Gastroesophageal sphincter (tissue), 4 donors: ENCODE measurements around the gene ANGEL1. TPM values are rescaled to one million over a fixed set of nuclear protein-coding genes. Genes with fewer than 3 reads are reported as not detected.

Experiments
- ATAC-seq: fragments of 150-250 bp; one replicate; pipeline ENCODE4 v1.9.1; 2016; ENCODE audit warnings: mild to moderate bottlenecking, moderate library complexity
- H3K27ac ChIP-seq, 4 donors: fragments of 200-600 bp; sonication (generic) in 3 of 4; 1 replicate in 3 of 4; 2 replicates in 1 of 4; pipeline ENCODE4 v1.5.1; 2016 to 2019
- H3K27me3 ChIP-seq: fragments of 200-600 bp; sonication (generic); one replicate; pipeline ENCODE4 v1.5.1; 2019
- H3K36me3 ChIP-seq, 2 donors: fragments of 200-600 bp; sonication (generic); one replicate each; pipeline ENCODE4 v1.5.1; 2019; ENCODE audit warnings: control low read depth in 1 of 2
- H3K4me1 ChIP-seq, 3 donors: fragments of 200-600 bp; sonication (generic); 1 replicate in 2 of 3; 2 replicates in 1 of 3; pipeline ENCODE4 v1.5.1; 2016 to 2019; ENCODE audit warnings: control low read depth in 2 of 3
- H3K4me3 ChIP-seq, 2 donors: fragments of 200-600 bp; sonication (generic); one replicate each; pipeline ENCODE4 v1.5.1; 2019; ENCODE audit warnings: mild to moderate bottlenecking in 1 of 2, moderate library complexity in 1 of 2
- H3K9me3 ChIP-seq, 3 donors: fragments of 200-600 bp; sonication (generic); one replicate each; pipeline ENCODE4 v1.5.1; 2017 to 2019; ENCODE audit warnings: control low read depth in 2 of 3
- CTCF ChIP-seq, 4 experiments: fragments of 200-600 bp in 2 of 4; fragments of 450-650 bp in 2 of 4; sonication (generic) in 1 of 4; IDR thresholded peaks; one replicate each; pipeline ENCODE4 v1.5.1; 2017 to 2019; ENCODE audit warnings: antibody characterized with exemption in 4 of 4, mild to moderate bottlenecking in 2 of 4, moderate library complexity in 2 of 4
- EP300 ChIP-seq: sonication (generic); formaldehyde crosslinking; IDR thresholded peaks from one replicate; pipeline ENCODE4 v1.6.1; 2017; ENCODE audit warnings: antibody characterized with exemption, mild to moderate bottlenecking
- POLR2A ChIP-seq, 2 donors: fragments of 450-650 bp; IDR thresholded peaks; one replicate each; pipeline ENCODE4 v1.6.1; 2017; ENCODE audit warnings: antibody characterized with exemption in 2 of 2, mild to moderate bottlenecking in 2 of 2, moderate library complexity in 1 of 2
- POLR2AphosphoS5 ChIP-seq: sonication (generic); formaldehyde crosslinking; IDR thresholded peaks from one replicate; pipeline ENCODE4 v1.6.1; 2017; ENCODE audit warnings: antibody characterized with exemption
- WGBS, 2 donors: methylation state at CpG; one replicate each; pipeline ENCODE4 v1.1.5; 2018; ENCODE audit warnings: low coverage in 1 of 2; 5-methylcytosine and 5-hydroxymethylcytosine counted together
- total RNA-seq, 4 donors: library from RNA; depleted of rRNA; stranded (reverse); fragments of >200 nt; gene quantifications; one replicate each; pipeline ENCODE4 v1.1.0, GENCODE V29; 2016

Gene ANGEL1
- total RNA-seq, result 10 to 100 TPM in 2 of 4 donors, 1 to 10 TPM in 2; 9.0 to 27.5 (median 12.2) TPM

GRCh38 chr14:76812422-76813383 is at the start of gene ANGEL1:
ANGEL1 (minus strand) TSS chr14:76812882; CDS start chr14:76812827, 55 bp downstream.
- TF ChIP-seq EP300 (no peak), POLR2AphosphoS5 (peak; percentile 57), POLR2A (IDR thresholded peaks at IDR 0.05) (peak; percentile 78 to 85), CTCF (IDR thresholded peaks at IDR 0.05) (peak in 2 of 4 experiments; percentile 10 to 11)
- Histone ChIP-seq H3K27ac (peak within 1 kb of the TSS; percentile 45 to 91 (median 86)), H3K36me3 (peaks cover 0 to 18% of the 10 kb centered on the region in 2 donors), H3K27me3 (peaks cover 7% of the 10 kb centered on the region), H3K4me3 (peak within 1 kb of the TSS; percentile 73 to 74), H3K9me3 (no peaks in the 10 kb centered on the region), H3K4me1 (peaks cover 0 to 36% (median 0%) of the 10 kb centered on the region in 3 donors)
- 69 to 73% methylated on average over 4 of the region's 69 CpGs for WGBS, 2 donors
- ATAC-seq, result peak; percentile 93

GRCh38 chr14:76861574-76862255 is 49.0 kb upstream of the ANGEL1 start:
- H3K4me3 ChIP-seq, result no peak overlapping the region
- no peak for ATAC-seq
- peaks cover 0 to 10% (median 0%) of the 10 kb centered on the region in 3 donors for H3K4me1 ChIP-seq
- H3K9me3 ChIP-seq, result no peaks in the 10 kb centered on the region
- no peak overlapping the region for H3K27ac ChIP-seq
- H3K36me3 ChIP-seq, result no peaks in the 10 kb centered on the region
- 72 to 74% methylated on average over 2 to 5 of the region's 10 CpGs for WGBS, 2 donors
- peaks cover 10% of the 10 kb centered on the region for H3K27me3 ChIP-seq
- TF ChIP-seq POLR2AphosphoS5, result no peak
- no peak for TF ChIP-seq EP300
- TF ChIP-seq POLR2A (IDR thresholded peaks at IDR 0.05), result no peak

GRCh38 chr14:76856769-76857168 is 44.1 kb upstream of the ANGEL1 start:
- H3K4me1 ChIP-seq, result no peaks in the 10 kb centered on the region
- H3K36me3 ChIP-seq, result no peaks in the 10 kb centered on the region
- no peaks in the 10 kb centered on the region for H3K9me3 ChIP-seq
- no peak overlapping the region for H3K27ac ChIP-seq
- WGBS, 2 donors, result 86 to 95% methylated on average over 1 of the region's 1 CpG
- H3K4me3 ChIP-seq, result no peak overlapping the region
- ATAC-seq, result no peak
- no peak for TF ChIP-seq EP300
- TF ChIP-seq CTCF (IDR thresholded peaks at IDR 0.05), result no peak
- TF ChIP-seq POLR2A (IDR thresholded peaks at IDR 0.05), result no peak
- no peak for TF ChIP-seq POLR2AphosphoS5
- peaks cover 10% of the 10 kb centered on the region for H3K27me3 ChIP-seq

GRCh38 chr14:76855066-76855465 is 42.4 kb upstream of the ANGEL1 start:
- 88 to 100% methylated on average over 2 of the region's 2 CpGs for WGBS, 2 donors
- no peaks in the 10 kb centered on the region for H3K9me3 ChIP-seq
- H3K4me3 ChIP-seq, result no peak overlapping the region
- no peak overlapping the region for H3K27ac ChIP-seq
- no peak for ATAC-seq
- peaks cover 4% of the 10 kb centered on the region for H3K27me3 ChIP-seq
- H3K36me3 ChIP-seq, result no peaks in the 10 kb centered on the region
- TF ChIP-seq POLR2AphosphoS5 (no peak), EP300 (no peak), POLR2A (IDR thresholded peaks at IDR 0.05) (no peak), CTCF (IDR thresholded peaks at IDR 0.05) (no peak)
- H3K4me1 ChIP-seq, result no peaks in the 10 kb centered on the region

GRCh38 chr14:76848879-76849278 is 36.2 kb upstream of the ANGEL1 start:
- TF ChIP-seq POLR2AphosphoS5 (no peak), CTCF (IDR thresholded peaks at IDR 0.05) (no peak), POLR2A (IDR thresholded peaks at IDR 0.05) (no peak), EP300 (no peak)
- H3K36me3 ChIP-seq, result no peaks in the 10 kb centered on the region
- no peaks in the 10 kb centered on the region for H3K4me1 ChIP-seq
- 73 to 81% methylated on average over 5 to 6 of the region's 6 CpGs for WGBS, 2 donors
- H3K27me3 ChIP-seq, result peaks cover 12% of the 10 kb centered on the region
- ATAC-seq, result no peak
- no peak overlapping the region for H3K4me3 ChIP-seq
- H3K9me3 ChIP-seq, result no peaks in the 10 kb centered on the region
- no peak overlapping the region for H3K27ac ChIP-seq
